LNCaP clone FGC (cell line): ENCODE measurements around the gene BAZ2B.

Source experiments
- DNase-seq: peaks from one replicate; pipeline ENCODE4 v3.0.0-alpha.2; 2011; ENCODE audit warnings: low read depth
- H3K4me3 ChIP-seq: 2 replicates; pipeline ENCODE4 v1.5.1; 2011; ENCODE audit warnings: mild to moderate bottlenecking, low read depth, low read length, control low read depth
- TF ChIP-seq, protein P1 (sequence below): IDR thresholded peaks from 2 replicates; pipeline ENCODE4 v1.5.1; 2012; ENCODE audit warnings: mild to moderate bottlenecking; ENCODE audit not compliant: control insufficient read depth, insufficient read depth; ENCODE audit errors: extremely low read depth

Gene BAZ2B

GRCh38 chr2:159326569-159327255, 289.6 kb downstream of the BAZ2B start:
- TF ChIP-seq, protein P1, sequence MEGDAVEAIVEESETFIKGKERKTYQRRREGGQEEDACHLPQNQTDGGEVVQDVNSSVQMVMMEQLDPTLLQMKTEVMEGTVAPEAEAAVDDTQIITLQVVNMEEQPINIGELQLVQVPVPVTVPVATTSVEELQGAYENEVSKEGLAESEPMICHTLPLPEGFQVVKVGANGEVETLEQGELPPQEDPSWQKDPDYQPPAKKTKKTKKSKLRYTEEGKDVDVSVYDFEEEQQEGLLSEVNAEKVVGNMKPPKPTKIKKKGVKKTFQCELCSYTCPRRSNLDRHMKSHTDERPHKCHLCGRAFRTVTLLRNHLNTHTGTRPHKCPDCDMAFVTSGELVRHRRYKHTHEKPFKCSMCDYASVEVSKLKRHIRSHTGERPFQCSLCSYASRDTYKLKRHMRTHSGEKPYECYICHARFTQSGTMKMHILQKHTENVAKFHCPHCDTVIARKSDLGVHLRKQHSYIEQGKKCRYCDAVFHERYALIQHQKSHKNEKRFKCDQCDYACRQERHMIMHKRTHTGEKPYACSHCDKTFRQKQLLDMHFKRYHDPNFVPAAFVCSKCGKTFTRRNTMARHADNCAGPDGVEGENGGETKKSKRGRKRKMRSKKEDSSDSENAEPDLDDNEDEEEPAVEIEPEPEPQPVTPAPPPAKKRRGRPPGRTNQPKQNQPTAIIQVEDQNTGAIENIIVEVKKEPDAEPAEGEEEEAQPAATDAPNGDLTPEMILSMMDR: no peak
- H3K4me3 ChIP-seq: no peak overlapping the region
- DNase-seq: no peak

DNA sequence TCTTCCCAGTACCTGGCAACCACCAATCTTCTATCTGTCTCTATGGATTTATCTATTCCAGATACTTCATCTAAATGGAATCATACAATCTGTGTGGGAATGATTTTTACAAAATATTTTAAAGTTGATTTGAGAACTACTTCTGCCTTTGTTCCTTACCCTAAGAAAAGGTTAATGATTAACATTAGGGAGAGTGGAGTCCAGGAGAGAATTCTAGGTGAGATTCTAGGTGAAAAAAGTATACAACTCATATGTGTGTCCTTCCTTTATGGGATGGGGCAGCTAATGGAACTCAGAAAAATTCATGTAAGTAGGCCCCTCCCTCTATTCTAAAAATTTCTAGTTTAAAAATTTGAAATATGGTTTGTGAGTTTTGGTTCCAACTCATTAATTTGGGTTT, 293.9 kb downstream of the BAZ2B start:
- no peak overlapping the region for H3K4me3 ChIP-seq
- no peak for DNase-seq
- TF ChIP-seq, protein P1: no peak

GRCh38 chr2:159317392-159318088, 298.8 kb downstream of the BAZ2B start:
- DNase-seq: no peak
- TF ChIP-seq, protein P1: no peak
- no peak overlapping the region for H3K4me3 ChIP-seq

- no peak for DNase-seq
- TF ChIP-seq, protein P1: no peak
These were observed 308.4 kb downstream of the BAZ2B start for GRCh38 chr2:159307942-159308341.

GRCh38 chr2:159300586-159300985, 315.8 kb downstream of the BAZ2B start:
- DNase-seq: no peak
- no peak overlapping the region for H3K4me3 ChIP-seq
- TF ChIP-seq, protein P1: no peak

More at GRCh38 chr2:159307942-159308341, 308.4 kb downstream of the BAZ2B start:
- no peak overlapping the region for H3K4me3 ChIP-seq

GRCh38 chr2:159298967-159299366, 317.4 kb downstream of the BAZ2B start:
- no peak for DNase-seq
- H3K4me3 ChIP-seq: no peak overlapping the region
- TF ChIP-seq, protein P1: no peak
